Uterus (tissue), 2 donors: ENCODE measurements around the gene TBR1.

ENCODE experiments used
- POLR2A ChIP-seq, 2 donors: fragments of 450-650 bp; IDR thresholded peaks; one replicate each; pipeline ENCODE4 v1.6.1; 2016; ENCODE audit warnings: antibody characterized with exemption in 2 of 2, mild to moderate bottlenecking in 1 of 2, moderate library complexity in 1 of 2
- TF ChIP-seq, protein P1 (sequence below), 4 experiments: fragments of 200-600 bp in 2 of 4; fragments of 450-650 bp in 2 of 4; sonication (generic) in 2 of 4; IDR thresholded peaks; one replicate each; pipeline ENCODE4 v1.5.1; 2016 to 2019; ENCODE audit warnings: antibody characterized with exemption in 4 of 4, mild to moderate bottlenecking in 2 of 4, moderate library complexity in 1 of 4

DNA sequence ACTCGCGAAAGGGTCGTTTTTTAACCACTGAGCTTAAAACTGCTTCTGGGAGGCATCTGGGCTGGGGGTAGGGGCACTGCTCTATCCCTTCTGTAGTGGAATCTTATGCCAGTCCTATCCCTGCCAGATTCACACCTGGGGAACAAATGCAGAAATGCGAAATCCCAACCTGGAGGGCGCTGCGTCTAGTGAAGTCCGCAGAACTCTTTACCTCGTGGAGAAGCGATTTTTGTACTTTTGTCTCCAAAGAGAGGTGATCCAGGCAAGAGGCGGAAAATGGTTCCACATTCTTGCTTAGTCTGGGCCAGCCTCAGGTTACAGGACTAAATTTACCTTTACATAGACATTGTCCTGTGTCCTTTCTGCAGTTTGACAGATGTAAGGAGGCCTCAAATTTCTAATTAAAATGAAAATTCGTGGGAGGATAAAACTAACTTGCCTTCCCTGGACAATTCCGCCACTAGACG lies 10.4 kb downstream of the TBR1 start:
- TF ChIP-seq, protein P1, sequence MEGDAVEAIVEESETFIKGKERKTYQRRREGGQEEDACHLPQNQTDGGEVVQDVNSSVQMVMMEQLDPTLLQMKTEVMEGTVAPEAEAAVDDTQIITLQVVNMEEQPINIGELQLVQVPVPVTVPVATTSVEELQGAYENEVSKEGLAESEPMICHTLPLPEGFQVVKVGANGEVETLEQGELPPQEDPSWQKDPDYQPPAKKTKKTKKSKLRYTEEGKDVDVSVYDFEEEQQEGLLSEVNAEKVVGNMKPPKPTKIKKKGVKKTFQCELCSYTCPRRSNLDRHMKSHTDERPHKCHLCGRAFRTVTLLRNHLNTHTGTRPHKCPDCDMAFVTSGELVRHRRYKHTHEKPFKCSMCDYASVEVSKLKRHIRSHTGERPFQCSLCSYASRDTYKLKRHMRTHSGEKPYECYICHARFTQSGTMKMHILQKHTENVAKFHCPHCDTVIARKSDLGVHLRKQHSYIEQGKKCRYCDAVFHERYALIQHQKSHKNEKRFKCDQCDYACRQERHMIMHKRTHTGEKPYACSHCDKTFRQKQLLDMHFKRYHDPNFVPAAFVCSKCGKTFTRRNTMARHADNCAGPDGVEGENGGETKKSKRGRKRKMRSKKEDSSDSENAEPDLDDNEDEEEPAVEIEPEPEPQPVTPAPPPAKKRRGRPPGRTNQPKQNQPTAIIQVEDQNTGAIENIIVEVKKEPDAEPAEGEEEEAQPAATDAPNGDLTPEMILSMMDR (IDR thresholded peaks at IDR 0.05) = no peak
- no peak for TF ChIP-seq POLR2A (IDR thresholded peaks at IDR 0.05)
